ENCODE results near the gene OSBPL3. TPM values are rescaled to one million over a fixed set of nuclear protein-coding genes. Genes with fewer than 3 reads are reported as not detected.

The OSBPL3 gene
- polyA plus RNA-seq, 3 donors, result 2.6 to 9.2 (median 3.7) TPM

DNA sequence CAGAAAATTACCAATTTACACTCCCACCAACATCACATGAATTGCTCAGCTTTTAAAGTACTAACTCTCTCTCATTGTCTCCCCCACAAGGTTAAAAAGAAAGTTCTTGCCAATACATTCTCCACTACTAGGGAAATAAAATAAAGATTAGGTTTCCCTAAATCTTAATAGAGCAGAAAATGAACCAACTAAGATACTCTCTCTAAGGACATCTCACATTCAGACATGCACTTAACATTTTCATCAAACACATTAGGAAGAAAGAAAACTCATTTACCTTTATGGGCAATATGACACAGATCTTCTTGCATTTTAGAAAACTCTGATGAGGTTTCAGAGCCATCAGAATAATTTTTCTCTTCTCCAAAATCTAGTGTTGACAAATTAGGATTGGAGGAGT, 118.6 kb downstream of the OSBPL3 start:
- no peak overlapping the region for H3K4me2 ChIP-seq (replicated peaks; ENCODE audit: extremely low read depth, low read length, poor library complexity, severe bottlenecking)
- no peak overlapping the region for H3K27ac Mint-ChIP-seq
- H3K4me3 Mint-ChIP-seq, result no peak overlapping the region
- intact Hi-C loops (cut with micrococcal nuclease), result no loop called here
- H3K27ac ChIP-seq (ENCODE audit: low read depth in 1 of 2, low read length in 2 of 2), result no peak overlapping the region
- H3K36me3 ChIP-seq (replicated peaks in 1 of 2; ENCODE audit: control insufficient read depth in 1 of 2, insufficient read depth in 2 of 2, low read length in 2 of 2), result peaks cover 0 to 7% of the 10 kb centered on the region in 2 donors
- no peaks in the 10 kb centered on the region for H3K9me3 Mint-ChIP-seq
- peaks cover 0 to 2% (median 0%) of the 10 kb centered on the region in 3 donors for H3K27me3 Mint-ChIP-seq (ENCODE audit: low read depth in 3 of 3)
- no peaks in the 10 kb centered on the region for H4K20me1 ChIP-seq (ENCODE audit: insufficient read depth, low read length)
- H3K4me1 Mint-ChIP-seq, result peaks cover 20% of the 10 kb centered on the region
- H2AFZ ChIP-seq (ENCODE audit: insufficient read depth, low read depth, low read length, poor library complexity, severe bottlenecking), result no peak overlapping the region
- H3K79me2 ChIP-seq (ENCODE audit: insufficient read depth, low read length), result no peaks in the 10 kb centered on the region
- H3K36me3 Mint-ChIP-seq, result peaks cover 30% of the 10 kb centered on the region in 2 donors
- TF ChIP-seq, protein P1, sequence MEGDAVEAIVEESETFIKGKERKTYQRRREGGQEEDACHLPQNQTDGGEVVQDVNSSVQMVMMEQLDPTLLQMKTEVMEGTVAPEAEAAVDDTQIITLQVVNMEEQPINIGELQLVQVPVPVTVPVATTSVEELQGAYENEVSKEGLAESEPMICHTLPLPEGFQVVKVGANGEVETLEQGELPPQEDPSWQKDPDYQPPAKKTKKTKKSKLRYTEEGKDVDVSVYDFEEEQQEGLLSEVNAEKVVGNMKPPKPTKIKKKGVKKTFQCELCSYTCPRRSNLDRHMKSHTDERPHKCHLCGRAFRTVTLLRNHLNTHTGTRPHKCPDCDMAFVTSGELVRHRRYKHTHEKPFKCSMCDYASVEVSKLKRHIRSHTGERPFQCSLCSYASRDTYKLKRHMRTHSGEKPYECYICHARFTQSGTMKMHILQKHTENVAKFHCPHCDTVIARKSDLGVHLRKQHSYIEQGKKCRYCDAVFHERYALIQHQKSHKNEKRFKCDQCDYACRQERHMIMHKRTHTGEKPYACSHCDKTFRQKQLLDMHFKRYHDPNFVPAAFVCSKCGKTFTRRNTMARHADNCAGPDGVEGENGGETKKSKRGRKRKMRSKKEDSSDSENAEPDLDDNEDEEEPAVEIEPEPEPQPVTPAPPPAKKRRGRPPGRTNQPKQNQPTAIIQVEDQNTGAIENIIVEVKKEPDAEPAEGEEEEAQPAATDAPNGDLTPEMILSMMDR (IDR thresholded peaks at IDR 0.05), result no peak
- H3K9ac ChIP-seq (ENCODE audit: insufficient read depth, low read length, poor library complexity, severe bottlenecking), result no peak overlapping the region
- no peaks in the 10 kb centered on the region for H3K9me3 ChIP-seq (replicated peaks in 1 of 2; ENCODE audit: control insufficient read depth in 1 of 2, insufficient read depth in 1 of 2, low read length in 2 of 2)
- H3K4me3 ChIP-seq (replicated peaks in 1 of 3; ENCODE audit: low read depth in 2 of 3, low read length in 3 of 3), result no peak overlapping the region
- peaks cover 12 to 17% of the 10 kb centered on the region in 2 donors for H3K4me1 ChIP-seq (ENCODE audit: control insufficient read depth in 1 of 2, insufficient read depth in 2 of 2, low read length in 2 of 2)
- no peak for DNase-seq
- H3K27me3 ChIP-seq (ENCODE audit: control insufficient read depth in 2 of 2, insufficient read depth in 2 of 2, low read length in 2 of 2), result no peaks in the 10 kb centered on the region

GRCh38 chr7:24860611-24861010, 119.4 kb downstream of the OSBPL3 start:
- no peaks in the 10 kb centered on the region for H3K79me2 ChIP-seq (ENCODE audit: insufficient read depth, low read length)
- no peak overlapping the region for H3K4me3 Mint-ChIP-seq
- no peak overlapping the region for H3K27ac Mint-ChIP-seq
- WGBS (ENCODE audit: insufficient coverage), result no CpG with 5 or more reads among the region's 2 CpGs
- no peak overlapping the region for H3K4me3 ChIP-seq (replicated peaks in 1 of 3; ENCODE audit: low read depth in 2 of 3, low read length in 3 of 3)
- H3K27me3 Mint-ChIP-seq (ENCODE audit: low read depth in 3 of 3), result peaks cover 0 to 2% (median 0%) of the 10 kb centered on the region in 3 donors
- H3K4me2 ChIP-seq (replicated peaks; ENCODE audit: extremely low read depth, low read length, poor library complexity, severe bottlenecking), result no peak overlapping the region
- H3K9me3 ChIP-seq (replicated peaks in 1 of 2; ENCODE audit: control insufficient read depth in 1 of 2, insufficient read depth in 1 of 2, low read length in 2 of 2), result no peaks in the 10 kb centered on the region
- H2AFZ ChIP-seq (ENCODE audit: insufficient read depth, low read depth, low read length, poor library complexity, severe bottlenecking), result no peak overlapping the region
- H3K9ac ChIP-seq (ENCODE audit: insufficient read depth, low read length, poor library complexity, severe bottlenecking), result no peak overlapping the region
- H3K4me1 Mint-ChIP-seq, result peaks cover 20% of the 10 kb centered on the region
- H3K27ac ChIP-seq (ENCODE audit: low read depth in 1 of 2, low read length in 2 of 2), result no peak overlapping the region
- peaks cover 12 to 14% of the 10 kb centered on the region in 2 donors for H3K4me1 ChIP-seq (ENCODE audit: control insufficient read depth in 1 of 2, insufficient read depth in 2 of 2, low read length in 2 of 2)
- TF ChIP-seq, protein P1 (IDR thresholded peaks at IDR 0.05), result no peak
- intact Hi-C loops (cut with micrococcal nuclease), result no loop called here
- no peaks in the 10 kb centered on the region for H4K20me1 ChIP-seq (ENCODE audit: insufficient read depth, low read length)
- peaks cover 0 to 7% of the 10 kb centered on the region in 2 donors for H3K36me3 ChIP-seq (replicated peaks in 1 of 2; ENCODE audit: control insufficient read depth in 1 of 2, insufficient read depth in 2 of 2, low read length in 2 of 2)
- DNase-seq, result no peak
- no peaks in the 10 kb centered on the region for H3K9me3 Mint-ChIP-seq
- H3K27me3 ChIP-seq (ENCODE audit: control insufficient read depth in 2 of 2, insufficient read depth in 2 of 2, low read length in 2 of 2), result no peaks in the 10 kb centered on the region
- peaks cover 25 to 29% of the 10 kb centered on the region in 2 donors for H3K36me3 Mint-ChIP-seq
